SK-N-SH treated with all-trans-retinoic acid at 6 μM for 48 hours (cell line): ENCODE measurements around the gene LGALS7.
"Not testable (repeated sequence)": the region's sequence is repeated elsewhere in the genome, so short reads cannot be mapped to it uniquely, and the experiment has no call there.

Experiments
- ATAC-seq: fragments of 200-7000 bp; cut with Tn5 transposase; 3 replicates; pipeline ENCODE4 v1.9.1; 2020; ENCODE audit warnings: mild to moderate bottlenecking, moderate library complexity
- BACH2 ChIP-seq: fragments of 250-450 bp; sonication (Bioruptor Pico); IDR thresholded peaks from 2 replicates; pipeline ENCODE4 v1.9.0; 2021; ENCODE audit warnings: mild to moderate bottlenecking, borderline replicate concordance
- CSDC2 ChIP-seq: fragments of 250-450 bp; sonication (Bioruptor Pico); IDR thresholded peaks from 2 replicates; pipeline ENCODE4 v1.5.0; 2020; ENCODE audit warnings: mild to moderate bottlenecking, moderate library complexity
- CSRNP3 ChIP-seq: fragments of 250-450 bp; sonication (Bioruptor Pico); IDR thresholded peaks from 2 replicates; pipeline ENCODE4 v1.5.1; 2021; ENCODE audit warnings: mild to moderate bottlenecking, moderate library complexity
- ESRRG ChIP-seq: fragments of 250-450 bp; sonication (Bioruptor Pico); IDR thresholded peaks from 2 replicates; pipeline ENCODE4 v1.6.1; 2021; ENCODE audit warnings: mild to moderate bottlenecking
- GLIS3 ChIP-seq: fragments of 250-450 bp; sonication (Bioruptor Pico); IDR thresholded peaks from 2 replicates; pipeline ENCODE4 v1.5.0; 2020; ENCODE audit warnings: mild to moderate bottlenecking, moderate library complexity
- ISL1 ChIP-seq: fragments of 250-450 bp; sonication (Bioruptor Pico); IDR thresholded peaks from 2 replicates; pipeline ENCODE4 v2.1.2; 2022; ENCODE audit warnings: mild to moderate bottlenecking, moderate library complexity
- OSR1 ChIP-seq: fragments of 250-450 bp; sonication (Bioruptor Pico); IDR thresholded peaks from 2 replicates; pipeline ENCODE4 v1.8.0; 2022; ENCODE audit warnings: moderate library complexity, mild to moderate bottlenecking, inconsistent platforms
- PATZ1 ChIP-seq: fragments of 250-450 bp; sonication (Bioruptor Pico); IDR thresholded peaks from 2 replicates; pipeline ENCODE4 v1.8.0; 2020; ENCODE audit warnings: mild to moderate bottlenecking, moderate library complexity, borderline replicate concordance
- POU6F1 ChIP-seq: fragments of 250-450 bp; sonication (Bioruptor Pico); IDR thresholded peaks from 2 replicates; pipeline ENCODE4 v1.8.0; 2021; ENCODE audit warnings: low read depth, mild to moderate bottlenecking, moderate library complexity, borderline replicate concordance
- PPARA ChIP-seq: fragments of 250-450 bp; sonication (Bioruptor Pico); IDR thresholded peaks from 2 replicates; pipeline ENCODE4 v1.5.0; 2020; ENCODE audit warnings: mild to moderate bottlenecking, borderline replicate concordance
- RARB ChIP-seq: fragments of 250-450 bp; sonication (Bioruptor Pico); IDR thresholded peaks from 2 replicates; pipeline ENCODE4 v1.8.0; 2021; ENCODE audit warnings: mild to moderate bottlenecking, moderate library complexity
- SNAI2 ChIP-seq: fragments of 250-450 bp; sonication (Bioruptor Pico); IDR thresholded peaks from 2 replicates; pipeline ENCODE4 v1.5.0; 2020; ENCODE audit warnings: mild to moderate bottlenecking, moderate library complexity
- TCF4 ChIP-seq: fragments of 250-450 bp; sonication (Bioruptor Pico); IDR thresholded peaks from 2 replicates; pipeline ENCODE4 v1.8.0; 2021; ENCODE audit warnings: mild to moderate bottlenecking, moderate library complexity, borderline replicate concordance
- TOX ChIP-seq: fragments of 250-450 bp; sonication (Bioruptor Pico); IDR thresholded peaks from 2 replicates; pipeline ENCODE4 v1.8.0; 2021; ENCODE audit warnings: mild to moderate bottlenecking, moderate library complexity, borderline replicate concordance
- ZC3H10 ChIP-seq: fragments of 250-450 bp; sonication (Bioruptor Pico); IDR thresholded peaks from 2 replicates; pipeline ENCODE4 v1.5.1; 2021; ENCODE audit warnings: mild to moderate bottlenecking, moderate library complexity
- ZFP3 ChIP-seq: fragments of 250-450 bp; sonication (Bioruptor Pico); IDR thresholded peaks from 2 replicates; pipeline ENCODE4 v1.5.0; 2020; ENCODE audit warnings: mild to moderate bottlenecking, moderate library complexity
- ZFP30 ChIP-seq: fragments of 450-650 bp; formaldehyde crosslinking; IDR thresholded peaks from 2 replicates; pipeline ENCODE4 v1.5.0; 2022; ENCODE audit warnings: mild to moderate bottlenecking, moderate library complexity
- ZNF565 ChIP-seq: fragments of 450-650 bp; formaldehyde crosslinking; conservative IDR thresholded peaks from 2 replicates; pipeline ENCODE4 v1.5.0; 2020; ENCODE audit warnings: low read depth, mild to moderate bottlenecking, moderate library complexity
- ZNF70 ChIP-seq: fragments of 450-650 bp; formaldehyde crosslinking; IDR thresholded peaks from 2 replicates; pipeline ENCODE4 v1.5.0; 2020; ENCODE audit warnings: mild to moderate bottlenecking, moderate library complexity
- ZNF8 ChIP-seq: fragments of 450-650 bp; formaldehyde crosslinking; IDR thresholded peaks from 2 replicates; pipeline ENCODE4 v1.5.0; 2020; ENCODE audit warnings: mild to moderate bottlenecking, moderate library complexity

The LGALS7 gene

GRCh38 chr19:38799104-38799503 lies 25.8 kb upstream of the LGALS7 start:
- TF ChIP-seq ZFP30 = no peak
- no peak for TF ChIP-seq PPARA (CRISPR knock-in tag)
- no peak for TF ChIP-seq RARB
- TF ChIP-seq GLIS3 (CRISPR knock-in tag) = no peak
- TF ChIP-seq, all 23 proteins: peak for 0
- no peak for ATAC-seq

GRCh38 chr19:38797781-38798180 lies 24.5 kb upstream of the LGALS7 start:
- ATAC-seq = not testable (repeated sequence)

- no peak for ATAC-seq
- TF ChIP-seq PATZ1 (CRISPR knock-in tag) (no peak), OSR1 (CRISPR knock-in tag) (no peak), ZNF8 (CRISPR knock-in tag) (no peak), ESRRG (CRISPR knock-in tag) (no peak), ZNF565 (no peak), ZFP30 (no peak), GLIS3 (CRISPR knock-in tag) (no peak), ZC3H10 (CRISPR knock-in tag) (no peak), TOX (CRISPR knock-in tag) (no peak), SNAI2 (CRISPR knock-in tag) (no peak), CSDC2 (CRISPR knock-in tag) (no peak), ZFP3 (CRISPR knock-in tag) (no peak), CSRNP3 (CRISPR knock-in tag) (no peak), TCF4 (CRISPR knock-in tag) (no peak), ISL1 (CRISPR knock-in tag) (no peak), PPARA (CRISPR knock-in tag) (no peak)
Observed at GRCh38 chr19:38796154-38796553, 22.8 kb upstream of the LGALS7 start.

GRCh38 chr19:38795549-38795948 lies 22.2 kb upstream of the LGALS7 start:
- TF ChIP-seq TCF4 (CRISPR knock-in tag) (no peak), PPARA (CRISPR knock-in tag) (no peak), RARB (no peak), ZNF8 (CRISPR knock-in tag) (no peak), PATZ1 (CRISPR knock-in tag) (no peak), ZFP30 (no peak), OSR1 (CRISPR knock-in tag) (no peak), ESRRG (CRISPR knock-in tag) (no peak), BACH2 (no peak)

GRCh38 chr19:38793671-38794070 lies 20.4 kb upstream of the LGALS7 start:
- no peak for ATAC-seq
- TF ChIP-seq GLIS3 (CRISPR knock-in tag) (no peak), PATZ1 (CRISPR knock-in tag) (no peak), ZNF70 (CRISPR knock-in tag) (no peak), ZFP3 (CRISPR knock-in tag) (no peak), POU6F1 (CRISPR knock-in tag) (no peak), ZC3H10 (CRISPR knock-in tag) (no peak), PPARA (CRISPR knock-in tag) (no peak), ZNF565 (no peak), BACH2 (no peak), CSRNP3 (CRISPR knock-in tag) (no peak), ESRRG (CRISPR knock-in tag) (no peak), OSR1 (CRISPR knock-in tag) (no peak), SNAI2 (CRISPR knock-in tag) (no peak)

More at GRCh38 chr19:38795549-38795948, 22.2 kb upstream of the LGALS7 start:
- no peak for ATAC-seq
